NCI-H2029 (cell line): ENCODE data around the gene TSPAN32.
"Not testable (repeated sequence)": the region's sequence is repeated elsewhere in the genome, so short reads cannot be mapped to it uniquely, and the experiment has no call there.

Experiments used
- DNase-seq: peaks from one replicate; lab custom pipeline; 2025; lab: John Stamatoyannopoulos, UW

Gene TSPAN32

DNA sequence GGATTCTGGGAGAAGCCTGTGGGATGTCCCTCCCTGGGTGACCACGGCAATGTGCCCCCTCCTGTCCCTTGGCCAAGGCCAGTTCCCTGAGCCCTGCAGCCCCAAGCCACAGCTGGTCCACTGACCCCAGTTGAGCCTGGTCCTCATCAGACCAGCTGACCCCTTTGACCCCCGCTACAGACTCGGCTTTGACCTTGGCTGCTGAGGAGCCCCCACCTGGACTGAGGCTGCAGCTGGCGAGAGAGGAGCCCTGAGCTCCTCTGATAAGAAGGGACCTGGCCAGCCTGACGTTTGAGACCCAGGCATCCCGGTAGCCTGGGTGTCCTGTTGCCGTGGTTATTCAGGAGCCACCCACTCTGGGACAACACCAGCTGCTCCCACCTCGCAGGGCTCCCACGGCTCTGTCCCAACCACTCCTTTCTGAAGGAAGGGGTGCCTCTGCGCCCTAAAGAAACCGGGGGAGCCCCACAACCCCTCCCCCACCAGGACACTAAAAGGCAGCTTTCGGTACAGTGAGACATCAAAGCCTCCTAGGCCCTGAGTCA is 34.4 kb upstream of the TSPAN32 start:
- no peak for DNase-seq

DNA sequence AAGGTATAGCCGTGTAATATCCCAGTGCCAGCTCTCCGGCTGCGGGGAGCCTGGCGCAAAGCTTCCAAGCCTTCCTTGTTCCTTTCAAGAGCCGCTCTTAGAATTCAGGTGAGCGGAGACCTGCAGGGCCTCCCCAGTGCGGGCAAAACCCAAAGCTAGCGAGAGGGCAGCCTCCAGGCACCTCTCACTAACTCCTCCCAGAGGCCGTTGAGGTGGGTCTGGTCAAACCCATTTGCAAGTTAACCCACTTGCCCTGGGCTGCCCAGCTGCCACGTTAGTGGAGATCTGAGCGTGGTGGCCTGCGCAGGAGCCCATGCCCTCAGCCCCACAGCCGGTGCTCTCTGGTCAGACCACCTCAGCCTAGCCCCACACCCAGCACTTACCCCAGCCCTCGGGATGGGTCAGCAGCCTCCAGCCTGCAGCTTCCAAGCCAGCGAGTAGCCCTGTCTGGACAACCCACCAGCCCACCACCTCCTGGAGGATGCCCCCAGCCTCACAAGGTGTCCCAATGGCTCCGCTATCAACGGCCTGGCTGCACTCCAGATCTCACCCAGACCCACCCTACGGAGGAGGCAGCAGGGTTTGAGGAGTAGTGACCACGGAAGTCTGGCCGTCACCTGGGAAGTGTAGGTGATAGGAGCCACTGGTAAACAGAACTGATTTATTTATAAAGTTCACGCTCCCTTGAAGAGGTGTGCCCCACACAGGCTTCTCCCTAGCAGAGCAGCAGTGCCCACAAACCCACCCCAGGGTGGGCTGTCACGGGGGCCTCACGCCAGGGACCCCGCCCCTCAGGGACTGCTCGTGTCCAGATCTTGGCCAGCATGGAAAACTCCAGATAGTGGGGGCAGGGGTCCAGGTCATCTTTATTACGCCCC is 33.7 kb upstream of the TSPAN32 start:
- DNase-seq, result no peak

- DNase-seq, result no peak
Observed at GRCh38 chr11:2268729-2269600, 32.8 kb upstream of the TSPAN32 start.

DNA sequence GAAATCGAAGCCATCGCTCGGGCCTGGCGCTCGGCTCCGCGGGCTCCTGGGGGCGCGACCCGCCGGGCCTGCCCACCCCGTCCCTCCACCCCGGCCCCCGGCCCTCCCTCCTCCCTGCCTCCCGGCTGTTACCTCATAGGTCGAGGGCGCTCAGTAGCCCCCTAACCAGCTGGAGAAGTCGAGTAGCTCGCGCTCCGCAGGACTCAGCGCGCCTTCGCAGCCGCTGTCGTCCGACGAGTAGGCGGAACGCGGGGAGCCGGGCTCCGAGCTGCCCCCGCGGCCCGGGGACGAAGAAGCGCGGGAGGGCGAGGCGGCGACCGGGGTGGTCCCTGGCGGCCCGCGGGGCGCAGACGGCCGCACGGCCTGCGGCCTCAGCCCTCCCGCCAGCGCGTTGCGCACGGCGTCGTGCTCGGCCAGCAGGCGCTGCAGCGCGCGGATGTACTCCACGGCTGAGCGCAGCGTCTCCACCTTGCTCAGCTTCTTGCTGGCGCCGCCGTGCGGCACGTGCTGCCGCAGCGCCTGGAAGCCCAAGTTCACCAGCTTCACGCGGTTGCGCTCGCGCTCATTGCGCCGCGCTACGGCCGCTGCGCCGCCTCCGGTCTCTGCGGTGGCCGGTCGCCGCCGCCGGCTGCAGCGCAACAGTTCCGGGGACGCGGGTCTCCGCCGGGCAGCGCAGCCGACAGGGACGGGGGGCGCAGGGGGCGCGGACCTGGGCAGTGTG is 32.1 kb upstream of the TSPAN32 start:
- no peak for DNase-seq

- DNase-seq, result no peak
Observed at GRCh38 chr11:2270322-2271076, 31.3 kb upstream of the TSPAN32 start, which contains the start of gene ASCL2. Gene ASCL2, minus strand, starts transcription at chr11:2270588. Its CDS starts 256 bp downstream, at chr11:2270332.

DNA sequence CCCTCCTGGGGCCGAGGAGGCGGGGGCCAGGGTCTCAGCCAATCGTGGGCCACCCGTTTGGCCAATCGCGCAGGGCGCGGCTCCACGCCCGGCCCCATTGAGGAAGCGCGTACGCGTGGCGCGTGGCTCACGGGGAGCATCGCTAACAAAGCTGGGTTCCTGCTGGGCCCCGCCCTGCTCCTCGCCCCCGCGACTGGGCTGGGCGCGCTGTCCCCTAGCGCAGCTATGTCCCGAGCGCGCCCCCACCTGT is 30.8 kb upstream of the TSPAN32 start:
- DNase-seq, result no peak

DNA sequence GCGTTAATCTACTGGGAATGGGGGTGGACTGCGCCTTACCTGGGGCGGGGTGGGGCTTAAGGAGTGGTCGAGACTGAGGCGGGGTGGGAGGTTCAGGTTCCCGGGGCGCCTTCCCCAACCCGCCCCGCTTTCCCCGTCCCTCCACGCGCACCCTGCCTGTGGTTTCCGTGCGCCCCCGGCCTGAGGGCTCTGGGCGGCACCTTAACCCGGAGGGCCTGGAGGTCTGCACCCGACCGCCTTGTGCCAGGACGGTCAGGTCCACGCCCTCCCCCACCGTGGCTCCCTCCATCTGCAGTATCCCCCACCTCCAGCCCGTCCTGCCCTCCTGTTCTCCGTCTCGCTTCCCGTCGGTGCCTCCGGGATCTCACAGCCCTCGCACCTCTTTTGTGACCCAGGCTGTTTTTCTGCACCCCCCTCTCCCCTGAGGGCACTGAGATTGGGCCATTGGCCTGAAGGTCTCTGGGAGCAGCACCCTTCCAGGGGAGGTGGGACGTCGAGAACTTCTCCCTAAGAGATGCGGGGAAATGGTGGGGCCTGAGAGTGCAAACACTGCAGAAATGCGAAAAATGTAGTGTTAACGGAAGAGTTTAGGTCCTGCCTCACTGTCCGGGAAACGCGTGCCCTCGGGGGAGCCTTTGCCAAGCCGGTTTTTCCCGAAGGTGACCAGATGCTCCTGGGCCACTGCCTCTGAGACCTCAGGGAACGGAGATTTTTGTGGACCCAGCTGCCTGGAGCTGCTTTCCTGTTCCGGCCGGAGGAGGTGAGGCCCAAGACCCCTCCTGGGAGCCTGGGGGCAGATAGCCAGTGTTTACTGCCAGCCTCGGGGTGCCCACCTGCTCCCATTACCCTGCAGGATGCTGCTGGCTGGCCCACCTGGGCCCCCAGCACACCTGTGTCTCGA is 30.2 kb upstream of the TSPAN32 start:
- no peak for DNase-seq

DNA sequence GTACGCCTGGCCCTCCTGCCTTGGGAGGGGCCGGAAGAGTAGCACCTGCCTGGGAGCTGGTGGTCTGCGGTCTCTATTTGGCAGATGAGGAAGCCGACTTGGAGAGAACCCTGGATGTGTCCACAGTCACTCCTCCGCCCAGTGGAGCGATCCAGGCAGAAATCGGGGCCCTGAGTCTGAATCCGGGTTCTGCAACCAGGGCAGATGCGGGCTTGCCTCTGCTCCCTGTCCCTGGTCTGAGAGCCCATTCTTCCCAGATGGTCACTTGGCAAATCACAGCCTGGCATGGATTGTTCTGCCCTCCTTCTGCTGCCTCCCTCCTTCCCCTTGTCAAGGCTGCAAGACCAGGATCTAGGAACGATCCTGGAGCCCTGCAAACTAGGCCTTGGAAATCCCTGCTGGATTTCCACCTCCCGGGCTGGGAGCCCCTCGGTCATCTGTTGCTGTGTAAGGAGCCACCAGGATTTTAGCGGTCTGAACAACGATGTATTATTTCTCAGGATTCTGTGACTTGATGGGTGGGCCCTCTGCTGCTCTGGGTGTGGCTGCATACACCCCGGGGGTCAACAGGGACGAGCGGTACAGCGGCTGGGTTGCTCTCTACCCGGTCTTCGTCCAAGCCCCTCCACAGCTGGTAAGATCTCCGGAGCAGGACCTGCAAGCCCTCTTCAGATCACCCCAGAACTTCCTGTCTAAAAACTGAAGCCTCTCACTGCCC is 29.4 kb upstream of the TSPAN32 start:
- DNase-seq, result no peak

DNA sequence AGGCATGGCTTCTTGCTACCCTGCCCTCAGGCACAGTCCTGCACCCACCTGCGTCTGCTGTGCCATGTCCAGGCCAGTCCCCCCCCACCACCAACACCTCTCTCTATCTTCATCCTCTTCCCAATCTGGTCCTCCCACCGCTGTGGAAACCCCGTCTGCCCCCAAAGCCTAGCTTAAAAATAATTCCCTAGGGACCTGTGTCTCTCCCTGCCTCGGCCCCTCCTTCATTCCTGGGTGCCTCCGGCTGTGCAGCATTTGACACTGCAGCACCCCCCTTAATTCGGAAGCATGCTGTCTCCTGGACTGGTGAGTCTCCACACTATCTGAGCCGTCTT is 28.9 kb upstream of the TSPAN32 start:
- DNase-seq, result no peak

DNA sequence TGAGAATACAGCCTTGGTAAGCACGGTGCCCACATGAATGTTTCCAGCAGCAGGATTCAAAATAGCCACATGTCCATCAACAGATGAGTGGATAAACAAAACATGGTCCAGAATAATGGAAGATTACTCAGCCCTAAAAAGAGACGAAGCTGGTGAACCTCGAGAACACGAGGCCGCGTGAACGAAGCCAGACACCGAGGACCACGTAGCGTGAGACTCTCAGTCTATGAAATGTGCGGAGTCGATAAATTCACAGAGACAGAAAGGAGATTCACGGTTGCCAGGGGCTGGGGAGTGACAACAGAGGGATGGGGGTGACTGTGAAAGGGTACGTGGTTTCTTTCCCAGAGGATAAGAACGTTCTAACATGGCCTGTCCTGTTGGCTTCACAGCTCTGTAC is 28.5 kb upstream of the TSPAN32 start:
- no peak for DNase-seq

GRCh38 chr11:2273771-2274170 is 28.0 kb upstream of the TSPAN32 start:
- no peak for DNase-seq

- no peak for DNase-seq
Observed at GRCh38 chr11:2275334-2276279, 26.2 kb upstream of the TSPAN32 start.

DNA sequence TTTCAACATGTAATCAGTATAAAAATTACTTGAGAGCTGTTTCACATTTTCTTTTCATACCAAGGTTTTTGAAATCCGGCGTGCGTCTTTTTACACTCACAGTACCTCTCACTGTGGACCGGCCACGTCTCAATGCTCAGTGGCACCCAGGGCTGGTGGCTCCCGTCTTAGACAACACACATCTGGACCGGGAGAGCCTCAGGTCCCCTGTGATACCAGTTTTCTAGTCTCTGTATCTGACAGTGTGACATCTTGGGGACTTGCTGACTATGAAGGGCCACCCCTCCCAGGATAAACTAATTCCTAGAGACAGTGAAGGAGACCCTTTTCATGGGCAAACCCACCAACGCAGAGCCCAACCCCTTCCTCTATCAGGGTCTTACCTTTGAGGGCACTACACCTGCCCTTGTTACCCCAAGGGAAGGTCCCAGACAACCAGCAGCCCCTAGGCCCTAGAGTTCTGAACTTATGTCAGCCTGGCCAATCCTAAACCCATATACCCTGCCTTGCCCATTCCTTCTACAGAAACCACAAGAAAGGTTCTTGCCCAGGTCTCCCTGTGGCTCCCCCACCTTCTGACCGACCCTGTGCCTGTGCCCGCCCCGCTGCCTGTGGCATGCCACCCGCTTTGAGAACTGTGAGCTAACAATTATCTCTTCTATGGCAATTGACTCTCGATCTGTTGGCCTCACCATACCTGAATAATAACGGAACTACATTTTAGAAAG is 25.4 kb upstream of the TSPAN32 start:
- DNase-seq, result no peak

DNA sequence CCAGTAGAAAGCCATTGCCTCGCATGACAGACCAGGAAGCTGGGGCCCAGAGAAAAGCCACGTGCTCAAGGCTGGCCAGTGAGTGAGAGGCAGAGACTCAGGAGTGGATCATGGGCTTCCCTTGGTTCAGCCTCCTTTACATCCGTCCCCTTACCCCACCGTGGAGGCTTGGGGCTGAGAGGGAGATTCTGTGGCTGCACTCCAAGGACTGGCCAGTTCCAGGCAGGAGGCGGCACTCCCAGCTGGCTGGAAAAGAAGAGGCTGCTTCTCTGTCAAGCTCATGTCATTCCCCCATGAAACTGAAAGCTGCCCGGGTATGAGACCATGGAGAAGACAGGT is 24.8 kb upstream of the TSPAN32 start:
- no peak for DNase-seq

GRCh38 chr11:2277933-2278523 is 23.8 kb upstream of the TSPAN32 start:
- no peak for DNase-seq

DNA sequence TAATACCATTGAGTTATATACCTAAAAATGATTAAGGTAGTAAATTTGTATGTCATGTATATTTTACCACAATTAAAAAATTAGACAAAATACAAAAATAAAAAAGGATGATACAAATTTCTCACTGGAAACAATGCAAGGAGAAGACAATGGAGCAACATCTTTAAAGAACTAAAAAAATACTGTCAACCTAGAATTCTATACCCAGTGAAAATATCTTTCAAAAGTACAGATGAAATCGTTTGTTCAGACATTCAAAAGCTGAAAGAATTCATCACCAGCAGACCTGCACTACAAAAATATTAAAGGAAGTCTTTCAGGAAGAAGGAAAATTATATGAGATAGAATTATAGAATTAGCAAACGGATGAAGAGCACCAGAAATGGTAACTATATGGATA is 21.6 kb upstream of the TSPAN32 start:
- DNase-seq, result no peak

- DNase-seq, result not testable (repeated sequence)
Observed at GRCh38 chr11:2286350-2286749, 15.5 kb upstream of the TSPAN32 start.

DNA sequence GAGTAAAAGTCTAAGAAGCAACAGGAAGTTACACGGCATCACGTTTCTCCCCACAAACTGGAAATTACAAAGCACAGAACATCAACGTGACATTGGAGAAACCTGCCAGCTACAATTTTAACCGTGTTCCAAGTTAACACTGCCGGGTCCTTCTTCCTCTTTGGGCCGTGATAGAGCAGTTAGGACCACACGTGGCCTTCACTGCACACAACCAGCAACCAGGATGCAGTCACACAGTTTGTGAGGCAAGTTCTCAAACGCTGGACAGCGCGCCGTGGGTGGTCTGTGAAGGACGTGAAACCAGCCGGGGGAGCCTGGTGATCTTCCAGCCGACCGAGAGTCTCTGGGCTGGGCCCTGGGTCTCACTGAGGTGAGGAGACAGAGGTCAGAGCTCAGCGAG is 14.7 kb upstream of the TSPAN32 start:
- no peak for DNase-seq
